GM12892 (cell line): ENCODE data around the gene ZNF263.

Source experiments
- POLR2A ChIP-seq: IDR thresholded peaks from 2 replicates; pipeline ENCODE4 v1.6.1; 2011; ENCODE audit warnings: low read depth, low read length, control low read depth
- POLR2AphosphoS5 ChIP-seq: IDR thresholded peaks from 2 replicates; pipeline ENCODE4 v1.6.1; 2011; ENCODE audit warnings: low read depth, low read length, control low read depth
- TAF1 ChIP-seq: IDR thresholded peaks from 2 replicates; pipeline ENCODE4 v1.6.1; 2011; ENCODE audit warnings: low read depth, mild to moderate bottlenecking, control low read depth, low read length, borderline replicate concordance

- TF ChIP-seq POLR2A (no peak), TAF1 (no peak), POLR2AphosphoS5 (no peak)
Observed at GRCh38 chr16:3295209-3295608, 11.9 kb downstream of the ZNF263 start.
